BE2C (cell line): ENCODE measurements around the gene CCL5.
"Not testable (repeated sequence)": the region's sequence is repeated elsewhere in the genome, so short reads cannot be mapped to it uniquely, and the experiment has no call there.

Experiments used
- DNase-seq: peaks from one replicate; pipeline ENCODE4 v3.0.0-alpha.2; 2020
- H3K27me3 ChIP-seq: fragments of 250-450 bp; sonication (Bioruptor Pico); 2 replicates; pipeline ENCODE4 v1.5.1; 2020; ENCODE audit warnings: mild to moderate bottlenecking
- H3K36me3 ChIP-seq: fragments of 250-450 bp; sonication (Bioruptor Pico); 2 replicates; pipeline ENCODE4 v1.5.1; 2020; ENCODE audit warnings: mild to moderate bottlenecking
- H3K4me1 ChIP-seq: fragments of 250-450 bp; sonication (Bioruptor Pico); 2 replicates; pipeline ENCODE4 v1.5.1; 2020
- H3K4me3 ChIP-seq: 2 replicates; pipeline ENCODE4 v1.5.1; 2011; ENCODE audit warnings: low read depth, low read length
- H3K9me3 ChIP-seq: fragments of 250-450 bp; sonication (Bioruptor Pico); 2 replicates; pipeline ENCODE4 v1.5.1; 2020
- CTCF ChIP-seq: IDR thresholded peaks from 2 replicates; pipeline ENCODE4 v1.5.1; 2012; ENCODE audit warnings: mild to moderate bottlenecking, low read depth, low read length

Gene CCL5

GRCh38 chr17:35900708-35901480 lies 20.7 kb upstream of the CCL5 start:
- peaks cover 8% of the 10 kb centered on the region for H3K27me3 ChIP-seq
- H3K9me3 ChIP-seq, result no peaks in the 10 kb centered on the region
- no peak for TF ChIP-seq CTCF
- no peaks in the 10 kb centered on the region for H3K4me1 ChIP-seq
- H3K4me3 ChIP-seq, result no peak overlapping the region
- no peak for DNase-seq
- H3K36me3 ChIP-seq, result no peaks in the 10 kb centered on the region

DNA sequence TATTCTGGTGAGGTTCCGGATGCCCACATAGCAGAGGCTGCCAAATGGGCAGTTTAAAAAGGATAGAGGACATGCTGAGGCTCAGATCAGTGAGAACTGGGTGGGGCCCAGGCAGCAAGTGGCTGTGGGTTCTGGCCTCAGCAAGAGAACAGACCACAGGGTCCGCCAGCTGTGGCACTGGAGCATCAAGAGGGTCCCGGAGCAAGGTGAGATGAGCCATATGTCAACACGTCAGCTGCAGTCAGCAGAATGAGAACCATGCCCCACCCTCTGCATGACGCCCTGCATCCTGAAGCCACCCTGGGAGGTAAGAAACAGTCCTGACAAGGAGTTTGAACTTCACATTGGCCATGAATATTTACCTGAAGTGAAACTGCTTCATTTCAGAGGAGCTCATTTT lies 20.1 kb upstream of the CCL5 start:
- Histone ChIP-seq H3K4me3 (no peak overlapping the region), H3K4me1 (no peaks in the 10 kb centered on the region), H3K27me3 (peaks cover 8% of the 10 kb centered on the region), H3K36me3 (no peaks in the 10 kb centered on the region), H3K9me3 (no peaks in the 10 kb centered on the region)
- TF ChIP-seq CTCF, result no peak
- DNase-seq, result no peak

- Histone ChIP-seq H3K36me3 (no peaks in the 10 kb centered on the region), H3K4me1 (no peaks in the 10 kb centered on the region), H3K9me3 (no peaks in the 10 kb centered on the region), H3K4me3 (no peak overlapping the region), H3K27me3 (no peaks in the 10 kb centered on the region; the same call in 1 of the 2 replicates)
- TF ChIP-seq CTCF, result no peak
- no peak for DNase-seq
These were observed 18.3 kb upstream of the CCL5 start for GRCh38 chr17:35898283-35899070.

DNA sequence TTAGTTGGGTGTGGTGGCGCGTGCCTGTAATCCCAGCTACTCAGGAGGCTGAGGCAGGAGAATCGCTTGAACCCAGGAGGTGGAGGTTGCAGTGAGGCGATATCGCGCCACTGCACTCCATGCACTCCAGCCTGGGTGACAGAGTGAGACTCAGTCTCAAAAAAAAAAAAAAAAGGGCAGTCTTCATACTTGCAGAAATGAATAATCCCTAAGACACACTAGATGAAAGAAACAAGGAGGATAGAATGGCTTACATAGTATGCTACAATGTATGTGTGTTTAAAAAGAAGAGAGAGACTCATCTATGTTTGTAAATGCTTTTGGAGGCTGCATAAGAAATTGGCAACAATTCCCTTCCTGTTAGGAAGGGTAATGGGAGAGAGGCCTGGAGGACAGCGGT lies 17.6 kb upstream of the CCL5 start:
- not testable (repeated sequence) for H3K27me3 ChIP-seq, DNase-seq, H3K9me3 ChIP-seq, H3K4me3 ChIP-seq, H3K36me3 ChIP-seq, H3K4me1 ChIP-seq

GRCh38 chr17:35895636-35896587 lies 15.8 kb upstream of the CCL5 start:
- H3K4me1 ChIP-seq, result no peaks in the 10 kb centered on the region
- no peak for DNase-seq
- no peaks in the 10 kb centered on the region for H3K36me3 ChIP-seq
- no peaks in the 10 kb centered on the region for H3K27me3 ChIP-seq
- TF ChIP-seq CTCF, result no peak
- H3K4me3 ChIP-seq, result no peak overlapping the region
- no peaks in the 10 kb centered on the region for H3K9me3 ChIP-seq

- no peaks in the 10 kb centered on the region for H3K27me3 ChIP-seq
- no peak for TF ChIP-seq CTCF
These were observed 14.0 kb upstream of the CCL5 start for GRCh38 chr17:35894206-35894605.

More at GRCh38 chr17:35894206-35894605, 14.0 kb upstream of the CCL5 start:
- H3K4me1 ChIP-seq, result no peaks in the 10 kb centered on the region; the same call in 1 of the 2 replicates
- H3K9me3 ChIP-seq, result no peaks in the 10 kb centered on the region
- no peak for DNase-seq
- H3K4me3 ChIP-seq, result no peak overlapping the region
- H3K36me3 ChIP-seq, result no peaks in the 10 kb centered on the region
